ENCODE measurements around the gene SMG1. TPM values are rescaled to one million over a fixed set of nuclear protein-coding genes. Genes with fewer than 3 reads are reported as not detected.

SMG1 gene
- total RNA-seq, 2 experiments from 2014 or later: 128 to 137 TPM

DNA sequence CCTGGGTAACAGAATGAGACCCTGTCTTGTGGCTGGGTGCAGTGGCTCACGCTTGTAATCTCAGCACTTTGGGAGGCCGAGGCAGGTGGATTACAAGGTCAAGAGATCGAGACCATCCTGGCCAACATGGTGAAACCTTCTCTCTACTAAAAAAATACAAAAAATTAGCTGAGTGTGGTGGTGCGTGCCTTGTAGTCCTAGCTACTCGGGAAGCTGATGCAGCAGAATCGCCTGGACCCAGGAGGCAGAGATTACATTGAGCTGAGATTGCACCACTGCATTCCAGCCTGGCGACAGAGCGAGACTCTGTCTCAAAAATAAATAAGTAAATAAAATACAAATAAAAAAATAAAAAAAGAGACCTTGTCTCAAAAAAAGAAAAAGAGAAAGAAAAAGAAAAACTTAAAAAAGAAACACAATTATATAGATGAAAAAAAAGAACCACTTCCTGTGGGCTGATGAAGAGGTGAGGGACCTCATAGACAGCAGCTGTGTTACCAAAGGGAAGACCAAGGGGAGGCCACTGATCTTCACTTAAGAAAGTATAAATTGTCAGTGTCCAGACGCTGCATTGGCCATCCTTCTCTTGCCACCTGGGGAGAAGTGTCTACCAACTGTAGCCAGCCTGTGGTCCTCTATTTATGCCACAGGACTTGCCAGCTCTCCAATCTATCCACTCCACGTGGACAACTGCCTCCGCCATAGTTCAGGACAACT, 24.4 kb upstream of the SMG1 start:
- peaks cover 27% of the 10 kb centered on the region for H3K4me1 Mint-ChIP-seq
- no peaks in the 10 kb centered on the region for H3K36me3 Mint-ChIP-seq (ENCODE audit: low read depth)
- no peaks in the 10 kb centered on the region for H3K27me3 Mint-ChIP-seq
- no peak overlapping the region for H3K27ac Mint-ChIP-seq
- ChIA-PET CTCF (interaction anchor here (0.6 to 1.2 kb wide), 2 partner anchors 24 to 149 kb away, joined by 3 to 6 read pairs; partner anchors contain the start of genes ARL6IP1 and SMG1), POLR2A (no interaction called here)
- peak; percentile 22 for DNase-seq
- H3K4me3 Mint-ChIP-seq: no peak overlapping the region
- H3K9me3 Mint-ChIP-seq: no peaks in the 10 kb centered on the region

DNA sequence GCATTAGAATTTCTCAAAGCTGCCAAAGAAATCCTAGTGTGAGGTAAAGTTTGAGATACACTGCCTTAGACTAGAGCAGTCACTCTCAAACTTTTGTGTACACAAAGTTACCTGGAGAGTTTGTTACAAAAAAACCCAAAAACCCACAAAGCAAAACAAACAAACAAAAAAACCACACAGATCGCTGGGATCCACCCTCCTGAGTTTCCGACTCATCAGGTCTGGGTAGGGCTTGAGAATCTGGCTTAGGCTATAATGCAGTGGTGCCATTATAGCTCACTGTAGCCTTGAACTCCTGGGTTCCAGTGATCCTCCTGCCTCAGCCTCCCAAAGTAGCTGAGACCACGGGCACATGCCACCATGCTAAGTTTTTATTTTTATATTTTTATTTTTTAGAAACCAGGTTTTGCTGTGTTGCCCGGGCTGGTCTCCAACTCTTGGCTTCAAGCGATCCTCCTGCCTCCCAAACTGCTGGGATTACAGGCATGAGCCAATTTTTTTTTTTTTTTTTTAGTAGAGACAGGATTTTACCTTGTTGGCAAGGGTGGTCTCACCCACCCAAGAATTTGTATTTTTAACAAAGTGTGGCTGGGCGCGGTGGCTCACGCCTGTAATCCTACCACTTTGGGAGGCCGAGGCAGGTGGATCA, 22.3 kb upstream of the SMG1 start:
- Mint-ChIP-seq H3K9me3 (no peaks in the 10 kb centered on the region), H3K27me3 (no peaks in the 10 kb centered on the region), H3K4me3 (no peak overlapping the region), H3K4me1 (peaks cover 30% of the 10 kb centered on the region), H3K27ac (no peak overlapping the region), H3K36me3 (ENCODE audit: low read depth) (no peaks in the 10 kb centered on the region)
- ChIA-PET POLR2A (no interaction called here), CTCF (no interaction called here)
- no peak for DNase-seq

DNA sequence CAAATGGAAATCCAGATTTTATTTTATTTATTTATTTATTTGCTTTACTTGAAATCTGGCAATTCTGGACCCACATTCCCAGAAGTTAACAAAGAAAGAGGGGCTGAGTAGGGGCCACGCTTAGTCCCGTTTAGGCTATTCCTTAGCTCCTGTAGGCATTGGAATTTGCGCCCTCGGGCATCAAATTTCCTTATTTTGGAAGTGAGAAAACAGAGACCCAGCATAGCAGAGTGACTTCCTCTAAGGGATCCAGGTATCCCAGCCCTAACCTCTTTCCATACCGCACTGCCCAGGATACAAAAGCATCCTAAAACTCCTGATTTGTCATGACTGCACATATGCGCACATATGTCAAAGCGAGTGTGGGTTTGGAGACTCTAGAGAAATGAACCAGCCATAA, 19.0 kb upstream of the SMG1 start:
- no peak overlapping the region for H3K4me3 Mint-ChIP-seq
- no peaks in the 10 kb centered on the region for H3K36me3 Mint-ChIP-seq (ENCODE audit: low read depth)
- no peaks in the 10 kb centered on the region for H3K27me3 Mint-ChIP-seq
- H3K4me1 Mint-ChIP-seq: peaks cover 21% of the 10 kb centered on the region
- H3K9me3 Mint-ChIP-seq: no peaks in the 10 kb centered on the region
- DNase-seq: no peak
- ChIA-PET POLR2A (no interaction called here), CTCF (interaction anchor here (1.2 to 1.7 kb wide), 3 partner anchors 14 to 38 kb away, joined by 3 read pairs; no protein-coding TSS in a partner anchor)
- H3K27ac Mint-ChIP-seq: no peak overlapping the region

DNA sequence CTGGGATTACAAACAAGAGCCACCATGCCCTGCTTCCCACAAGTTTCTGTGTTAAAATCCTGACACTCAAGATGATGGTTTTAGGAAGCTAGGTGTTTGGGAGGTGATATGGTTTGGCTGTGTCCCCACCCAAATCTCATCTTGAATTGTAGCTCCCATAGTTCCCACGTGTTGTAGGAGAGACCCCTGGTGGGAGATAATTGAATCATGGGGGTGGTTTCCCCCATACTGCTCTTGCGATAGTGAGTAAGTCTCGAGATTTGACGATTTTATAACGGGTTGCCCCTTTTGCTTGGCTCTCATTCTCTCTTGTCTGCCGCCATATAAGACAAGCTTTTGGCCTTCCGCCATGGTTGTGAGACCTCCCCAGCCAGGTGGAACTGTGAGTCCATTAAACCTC, 17.2 kb upstream of the SMG1 start:
- peaks cover 19% of the 10 kb centered on the region for H3K4me1 Mint-ChIP-seq
- H3K9me3 Mint-ChIP-seq: no peaks in the 10 kb centered on the region
- H3K27ac Mint-ChIP-seq: no peak overlapping the region
- ChIA-PET POLR2A (no interaction called here), CTCF (interaction anchor here (0.6 to 1.2 kb wide), 2 partner anchors 10 to 1751 kb away, joined by 3 to 5 read pairs; no protein-coding TSS in a partner anchor)
- H3K36me3 Mint-ChIP-seq (ENCODE audit: low read depth): no peaks in the 10 kb centered on the region
- no peaks in the 10 kb centered on the region for H3K27me3 Mint-ChIP-seq
- H3K4me3 Mint-ChIP-seq: no peak overlapping the region
- DNase-seq: no peak

DNA sequence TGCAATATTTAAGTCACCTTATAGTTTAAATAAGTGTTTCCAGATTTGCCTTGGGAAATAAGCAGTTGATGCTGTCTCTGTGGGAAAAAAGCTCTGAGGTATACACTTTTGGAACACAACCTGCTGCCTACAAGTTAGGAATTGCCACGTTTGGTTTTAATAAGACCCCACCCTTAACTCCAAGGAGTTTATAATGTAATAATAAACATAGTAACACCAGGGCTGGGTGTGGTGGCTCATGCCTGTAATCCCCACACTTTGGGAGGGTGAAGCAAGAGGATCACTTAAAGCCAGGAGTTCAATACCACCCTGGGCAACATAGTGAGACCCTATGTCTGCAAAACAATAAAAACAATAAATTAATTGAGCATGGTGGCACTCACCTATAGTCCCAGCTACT, 15.9 kb upstream of the SMG1 start:
- no peak overlapping the region for H3K4me3 Mint-ChIP-seq
- H3K27ac Mint-ChIP-seq: no peak overlapping the region
- H3K4me1 Mint-ChIP-seq: peaks cover 20% of the 10 kb centered on the region
- DNase-seq: no peak
- ChIA-PET CTCF (no interaction called here), POLR2A (no interaction called here)
- no peaks in the 10 kb centered on the region for H3K36me3 Mint-ChIP-seq (ENCODE audit: low read depth)
- H3K9me3 Mint-ChIP-seq: no peaks in the 10 kb centered on the region
- no peaks in the 10 kb centered on the region for H3K27me3 Mint-ChIP-seq

DNA sequence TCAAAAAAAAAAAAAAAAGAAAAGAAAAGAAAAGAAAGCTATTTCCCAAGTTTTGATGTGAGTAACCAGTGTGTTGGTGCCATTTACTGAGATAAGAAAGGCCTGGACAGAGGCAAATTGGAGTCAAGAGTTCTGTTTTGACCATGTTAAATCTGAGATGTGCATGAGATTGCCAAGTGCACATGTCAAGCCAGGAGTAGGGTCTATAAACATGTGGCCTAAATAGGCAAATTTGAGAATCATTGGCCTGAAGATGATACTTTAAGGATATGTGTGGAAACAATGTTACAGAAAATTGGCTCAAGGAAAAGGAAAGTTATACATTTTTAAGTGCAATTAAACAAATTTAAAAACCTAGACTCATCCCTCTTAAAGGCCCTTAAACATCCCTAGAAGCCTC, 15.3 kb upstream of the SMG1 start:
- H3K9me3 Mint-ChIP-seq: no peaks in the 10 kb centered on the region
- H3K27ac Mint-ChIP-seq: no peak overlapping the region
- CTCF ChIA-PET: no interaction called here
- H3K27me3 Mint-ChIP-seq: no peaks in the 10 kb centered on the region
- peaks cover 22% of the 10 kb centered on the region for H3K4me1 Mint-ChIP-seq
- DNase-seq: no peak
- H3K4me3 Mint-ChIP-seq: no peak overlapping the region
- no peaks in the 10 kb centered on the region for H3K36me3 Mint-ChIP-seq (ENCODE audit: low read depth)
- POLR2A ChIA-PET: no interaction called here

DNA sequence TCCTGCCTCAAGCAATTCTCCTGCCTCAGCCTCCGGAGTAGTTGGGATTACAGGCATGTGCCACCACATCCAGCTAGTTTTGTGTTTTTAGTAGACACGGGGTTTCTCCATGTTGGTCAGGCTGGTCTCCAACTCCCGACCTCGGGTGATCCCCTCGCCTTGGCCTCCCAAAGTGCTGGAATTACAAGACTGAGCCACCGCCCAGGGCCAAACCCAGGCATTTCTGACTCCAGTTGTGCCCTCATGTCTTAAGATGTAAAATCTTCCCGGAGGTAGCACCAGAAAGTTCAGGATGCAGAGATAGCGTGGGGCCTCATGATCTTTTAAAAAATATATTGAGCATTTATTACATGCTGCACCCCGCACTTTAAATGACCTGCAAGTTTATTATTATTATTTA, 12.8 kb upstream of the SMG1 start:
- Mint-ChIP-seq H3K27ac (no peak overlapping the region), H3K36me3 (ENCODE audit: low read depth) (no peaks in the 10 kb centered on the region), H3K27me3 (no peaks in the 10 kb centered on the region), H3K4me3 (no peak overlapping the region), H3K9me3 (no peaks in the 10 kb centered on the region), H3K4me1 (peaks cover 10% of the 10 kb centered on the region)
- POLR2A ChIA-PET: no interaction called here
- CTCF ChIA-PET: interaction anchor here (0.9 kb wide), 1 partner anchor 8 kb away, joined by 3 read pairs; no protein-coding TSS in a partner anchor
- no peak for DNase-seq

DNA sequence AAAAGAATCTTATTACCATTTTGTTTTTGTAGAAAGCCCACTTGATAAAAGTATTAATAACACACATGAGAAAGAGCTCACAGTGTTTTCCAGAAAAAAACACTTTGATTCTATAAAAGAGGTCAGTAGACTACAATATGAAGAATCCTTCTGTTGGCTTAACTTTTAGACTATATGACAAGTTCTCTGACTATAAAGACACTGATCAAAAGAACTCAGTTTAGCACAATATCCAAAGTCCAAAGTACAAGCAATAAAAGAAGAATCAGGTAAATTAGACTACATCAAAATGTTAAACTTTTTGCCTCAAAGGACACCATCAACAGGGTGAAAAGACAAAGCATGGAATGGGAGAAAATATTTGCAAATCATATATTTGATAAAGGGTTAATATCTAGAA, 11.2 kb upstream of the SMG1 start:
- CTCF ChIA-PET: interaction anchor here (1.7 kb wide), 1 partner anchor 9 kb away, joined by 5 read pairs; no protein-coding TSS in a partner anchor

DNA sequence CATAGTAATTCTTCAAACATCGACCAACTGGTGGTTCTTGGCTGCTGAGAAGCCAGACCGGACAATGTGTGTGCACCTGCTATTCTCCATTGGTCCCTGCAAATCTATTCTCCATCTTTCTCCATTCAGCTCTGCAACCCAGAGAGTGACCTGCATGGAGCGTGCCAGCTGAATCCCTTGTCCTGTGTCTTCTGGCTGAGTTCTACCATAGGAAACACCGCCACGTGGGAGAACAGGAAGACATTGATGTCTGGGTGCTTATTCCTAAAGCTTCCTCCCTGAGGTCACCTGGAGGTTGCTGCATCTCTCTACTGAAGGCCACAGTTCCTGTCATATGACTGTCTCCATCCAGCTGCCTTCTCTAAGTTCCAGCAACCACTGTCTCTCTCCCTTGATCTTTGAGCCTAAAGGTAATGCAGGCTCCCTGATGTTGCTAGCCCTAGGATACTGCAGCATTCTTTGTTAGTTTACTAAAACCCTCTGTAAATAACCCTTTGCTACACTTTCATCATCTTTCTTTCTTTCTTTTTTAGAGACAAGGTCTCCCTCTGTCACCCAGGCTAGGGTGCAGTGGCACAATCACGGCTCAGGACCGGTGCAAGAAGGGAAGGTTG, 10.6 kb upstream of the SMG1 start:
- ChIA-PET CTCF (interaction anchor here (1.7 kb wide), 1 partner anchor 10 kb away, joined by 5 read pairs; no protein-coding TSS in a partner anchor), POLR2A (no interaction called here)
- Mint-ChIP-seq H3K4me1 (peaks cover 14% of the 10 kb centered on the region), H3K4me3 (no peak overlapping the region), H3K9me3 (no peaks in the 10 kb centered on the region), H3K36me3 (ENCODE audit: low read depth) (no peaks in the 10 kb centered on the region), H3K27ac (no peak overlapping the region), H3K27me3 (no peaks in the 10 kb centered on the region)
- DNase-seq: no peak

More for the DNA sequence above, 11.2 kb upstream of the SMG1 start:
- no peaks in the 10 kb centered on the region for H3K27me3 Mint-ChIP-seq
- POLR2A ChIA-PET: no interaction called here
- H3K4me3 Mint-ChIP-seq: no peak overlapping the region
- no peak for DNase-seq
- H3K27ac Mint-ChIP-seq: no peak overlapping the region
- no peaks in the 10 kb centered on the region for H3K9me3 Mint-ChIP-seq
- H3K4me1 Mint-ChIP-seq: peaks cover 11% of the 10 kb centered on the region
- no peaks in the 10 kb centered on the region for H3K36me3 Mint-ChIP-seq (ENCODE audit: low read depth)

DNA sequence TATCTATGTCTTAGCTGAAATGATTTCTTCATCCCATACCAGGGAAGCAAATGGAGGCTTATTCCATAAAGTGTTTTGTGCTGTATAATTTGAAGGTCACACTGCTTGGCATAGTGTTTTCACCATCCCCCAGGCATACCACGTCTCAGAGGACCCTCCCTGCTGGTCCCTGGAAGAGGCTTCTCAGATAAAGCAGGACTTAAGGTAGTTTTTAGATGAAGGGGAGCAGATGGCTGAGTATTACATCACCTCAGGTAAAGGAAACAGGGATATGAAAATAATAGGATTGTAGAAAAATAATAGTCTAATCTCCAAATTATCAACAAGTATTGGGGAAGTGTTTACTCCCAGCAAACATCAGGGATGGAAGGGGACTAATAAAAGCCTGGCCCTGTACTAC, 7.3 kb upstream of the SMG1 start:
- CTCF ChIA-PET: interaction anchor here (1.5 kb wide), 1 partner anchor 10 kb away, joined by 5 read pairs; no protein-coding TSS in a partner anchor
- no peak overlapping the region for H3K4me3 Mint-ChIP-seq
- H3K36me3 Mint-ChIP-seq (ENCODE audit: low read depth): no peaks in the 10 kb centered on the region
- H3K9me3 Mint-ChIP-seq: no peaks in the 10 kb centered on the region
- DNase-seq: no peak
- no peaks in the 10 kb centered on the region for H3K27me3 Mint-ChIP-seq
- no peak overlapping the region for H3K27ac Mint-ChIP-seq
- H3K4me1 Mint-ChIP-seq: peaks cover 14% of the 10 kb centered on the region
- POLR2A ChIA-PET: interaction anchor here (0.5 kb wide), 1 partner anchor 30 kb away, joined by 3 read pairs; no protein-coding TSS in a partner anchor

DNA sequence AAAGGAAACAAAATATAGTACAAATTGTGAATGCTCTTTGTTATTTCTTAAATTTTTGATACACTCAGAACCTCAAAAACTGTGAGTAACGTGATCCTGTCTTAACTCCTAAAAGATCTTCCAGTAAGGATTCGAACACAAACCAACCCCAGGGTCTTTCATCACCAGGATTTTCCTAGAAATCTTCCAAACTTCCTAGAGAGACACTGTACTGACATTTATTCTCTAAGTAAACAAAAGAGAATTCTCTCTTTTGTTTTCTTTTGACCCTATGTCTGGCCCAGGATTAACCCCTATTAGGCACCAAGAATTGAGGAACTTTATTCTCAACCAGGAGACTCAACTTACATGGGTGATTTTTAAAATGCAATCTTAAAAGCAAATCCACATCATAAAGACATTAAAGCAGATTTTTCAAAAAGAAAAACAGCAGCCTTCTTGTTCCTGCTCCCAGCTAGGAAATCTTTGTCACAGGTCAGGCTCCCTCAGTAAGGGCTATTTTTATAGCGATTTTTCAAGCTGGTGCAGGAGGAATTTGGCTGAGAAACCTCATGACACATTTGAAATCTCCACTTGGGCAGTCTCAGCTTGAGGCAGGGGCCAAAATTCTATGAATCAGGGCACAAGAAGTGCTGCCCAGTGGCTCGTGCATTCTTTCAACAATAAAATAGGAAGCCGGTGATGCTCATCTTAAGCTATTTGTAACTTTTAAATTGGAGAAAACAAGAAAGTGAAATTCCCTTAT, 6.2 kb upstream of the SMG1 start:
- no peak overlapping the region for H3K4me3 Mint-ChIP-seq
- H3K9me3 Mint-ChIP-seq: no peaks in the 10 kb centered on the region
- ChIA-PET POLR2A (interaction anchor here (0.5 kb wide), 1 partner anchor 31 kb away, joined by 3 read pairs; no protein-coding TSS in a partner anchor), CTCF (interaction anchor here (0.9 to 1.5 kb wide), 2 partner anchors 11 to 25 kb away, joined by 3 to 5 read pairs; no protein-coding TSS in a partner anchor)
- DNase-seq: no peak
- H3K4me1 Mint-ChIP-seq: peaks cover 13% of the 10 kb centered on the region
- no peaks in the 10 kb centered on the region for H3K36me3 Mint-ChIP-seq (ENCODE audit: low read depth)
- no peak overlapping the region for H3K27ac Mint-ChIP-seq
- H3K27me3 Mint-ChIP-seq: no peaks in the 10 kb centered on the region

DNA sequence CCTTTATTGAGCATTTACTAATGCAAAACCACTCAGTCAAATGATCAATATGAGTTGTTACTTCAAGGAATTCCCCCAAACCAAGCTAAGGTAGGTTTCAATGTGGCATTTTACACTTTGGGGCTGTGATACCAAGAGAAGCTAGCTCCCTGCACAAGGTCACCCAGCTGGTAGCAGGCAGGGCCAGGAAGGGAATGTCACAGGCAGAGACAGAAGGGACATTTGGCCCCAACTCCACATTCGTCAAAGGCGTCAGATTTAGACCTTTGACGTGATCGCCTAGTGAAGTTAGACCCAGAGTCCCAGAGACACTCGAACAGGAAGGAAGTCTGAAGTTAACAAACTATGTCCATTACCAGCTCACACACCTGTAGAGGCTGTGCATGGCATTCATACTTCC, 5.5 kb upstream of the SMG1 start:
- H3K27ac Mint-ChIP-seq: no peak overlapping the region

More for the DNA sequence above, 5.5 kb upstream of the SMG1 start:
- no peaks in the 10 kb centered on the region for H3K9me3 Mint-ChIP-seq
- POLR2A ChIA-PET: no interaction called here
- no peaks in the 10 kb centered on the region for H3K36me3 Mint-ChIP-seq (ENCODE audit: low read depth)
- no peak overlapping the region for H3K4me3 Mint-ChIP-seq
- H3K4me1 Mint-ChIP-seq: peaks cover 12% of the 10 kb centered on the region
- no peak for DNase-seq
- CTCF ChIA-PET: interaction anchor here (0.7 to 0.9 kb wide), 2 partner anchors 14 to 26 kb away, joined by 3 read pairs; no protein-coding TSS in a partner anchor
- no peaks in the 10 kb centered on the region for H3K27me3 Mint-ChIP-seq
